K562 (cell line): ENCODE measurements around the gene PIK3C2B. TPM values are rescaled to one million over a fixed set of nuclear protein-coding genes. Genes with fewer than 3 reads are reported as not detected.
A peak's percentile ranks its signal among the peaks of the same experiment; 100 is the strongest.

Source experiments
- CHD7 ChIP-seq: fragments of 200-600 bp; sonication (generic); IDR thresholded peaks from one replicate; pipeline ENCODE4 v1.6.1; 2012; ENCODE audit warnings: mild to moderate bottlenecking, low read depth, low read length, inconsistent platforms
- KLF13 ChIP-seq: fragments of 450-650 bp; IDR thresholded peaks from 2 replicates; pipeline ENCODE4 v1.6.1; 2016; ENCODE audit warnings: missing genetic modification characterization, low read depth, mild to moderate bottlenecking, missing compliant biosample characterization, moderate library complexity, borderline replicate concordance
- NFYB ChIP-seq: IDR thresholded peaks from 2 replicates; pipeline ENCODE4 v1.6.1; 2011; ENCODE audit warnings: mild to moderate bottlenecking, moderate library complexity; ENCODE audit not compliant: insufficient read length; ENCODE audit errors: extremely low read depth
- NR4A1 ChIP-seq, 2 experiments: fragments of 250-450 bp in 1 of 2; fragments of 450-650 bp in 1 of 2; sonication (Bioruptor Pico) in 1 of 2; IDR thresholded peaks; 2 replicates each; pipeline versions ENCODE4 v1.4.0 to v1.6.1; 2016 to 2020; ENCODE audit warnings: mild to moderate bottlenecking in 2 of 2, missing compliant biosample characterization in 1 of 2, missing genetic modification characterization in 1 of 2, moderate library complexity in 1 of 2
- RBFOX2 ChIP-seq: fragments of 200-400 bp; formaldehyde crosslinking; IDR thresholded peaks from 2 replicates; pipeline ENCODE4 v1.6.1; 2017; ENCODE audit warnings: low read depth, mild to moderate bottlenecking, low read length, moderate library complexity
- RREB1 ChIP-seq: fragments of 250-450 bp; sonication (Bioruptor Pico); IDR thresholded peaks from 2 replicates; pipeline ENCODE4 v1.4.0; 2020
- polyA plus RNA-seq, 8 experiments: library from polyadenylated mRNA; depleted of rRNA in 4 of 8; stranded (reverse) in 5 of 8; unstranded in 3 of 8; fragments of >200 nt; fragmentation: Nextera tagmentation in 2 of 8; fragmentation: Illumina TruSeq in 1 of 8; extraction: Ambion mirVana in 2 of 8; extraction: Trizol in 1 of 8; gene quantifications; 2 replicates each; pipeline versions ENCODE4 v1.2.1 to v1.2.3, GENCODE V29; 2011 to 2014; ENCODE audit warnings: inconsistent platforms in 1 of 8, missing spikeins in 1 of 8
- total RNA-seq, 7 experiments: library from RNA; depleted of rRNA in 6 of 7; stranded (reverse); fragments of >200 nt in 6 of 7; fragmentation: Illumina TruSeq in 2 of 7; extraction: Trizol in 2 of 7; gene quantifications; 2 replicates each; pipeline versions ENCODE4 v1.2.1 to v1.2.3, GENCODE V29; 2011 to 2021; ENCODE audit warnings: low replicate concordance in 1 of 7
- TF ChIP-seq, protein P1 (sequence below): sonication (generic); formaldehyde crosslinking; IDR thresholded peaks from 2 replicates; pipeline ENCODE4 v1.9.0; 2022; ENCODE audit warnings: mild to moderate bottlenecking, missing genetic modification reagents

The PIK3C2B gene
- total and polyA plus RNA-seq, 9 of the 15 experiments (the other 6 are each of a cell fraction or from before 2014, with no cell fraction given) = 0.10 to 2.9 (median 0.72) TPM

GRCh38 chr1:204507317-204508105 is 12.9 kb upstream of the PIK3C2B start (continued):
- TF ChIP-seq CHD7 (no peak), RREB1 (CRISPR knock-in tag) (no peak), RBFOX2 (peak; percentile 79), NR4A1 (CRISPR knock-in tag; IDR thresholded peaks at IDR 0.05) (no peak), NR4A1 (tag; IDR thresholded peaks at IDR 0.05) (peak; percentile 46; the same call in 1 of the 2 replicates), KLF13 (tag) (no peak), NFYB (no peak)
- TF ChIP-seq, protein P1, sequence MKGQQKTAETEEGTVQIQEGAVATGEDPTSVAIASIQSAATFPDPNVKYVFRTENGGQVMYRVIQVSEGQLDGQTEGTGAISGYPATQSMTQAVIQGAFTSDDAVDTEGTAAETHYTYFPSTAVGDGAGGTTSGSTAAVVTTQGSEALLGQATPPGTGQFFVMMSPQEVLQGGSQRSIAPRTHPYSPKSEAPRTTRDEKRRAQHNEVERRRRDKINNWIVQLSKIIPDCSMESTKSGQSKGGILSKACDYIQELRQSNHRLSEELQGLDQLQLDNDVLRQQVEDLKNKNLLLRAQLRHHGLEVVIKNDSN (CRISPR knock-in tag) = no peak
